Measurements from ENCODE around the gene CAMTA1.

The CAMTA1 gene

GRCh38 chr1:7174980-7175906 is 390.0 kb downstream of the CAMTA1 start:
- no peak for DNase-seq

- no peak for DNase-seq
These were observed 391.8 kb downstream of the CAMTA1 start for GRCh38 chr1:7177021-7177420.

- no peak for DNase-seq
These were observed 392.3 kb downstream of the CAMTA1 start for GRCh38 chr1:7177438-7178146.

- no peak for DNase-seq
These were observed 393.1 kb downstream of the CAMTA1 start for GRCh38 chr1:7178336-7178735.

- DNase-seq: no peak
These were observed 393.5 kb downstream of the CAMTA1 start for GRCh38 chr1:7178741-7179140.

- no peak for DNase-seq
These were observed 400.5 kb downstream of the CAMTA1 start for GRCh38 chr1:7185721-7186120.

GRCh38 chr1:7186382-7187111 is 401.3 kb downstream of the CAMTA1 start:
- no peak for DNase-seq

- DNase-seq: no peak
These were observed 401.8 kb downstream of the CAMTA1 start for GRCh38 chr1:7187112-7187493.

- no peak for DNase-seq
These were observed 405.0 kb downstream of the CAMTA1 start for GRCh38 chr1:7190261-7190660.

GRCh38 chr1:7192453-7192852 is 407.2 kb downstream of the CAMTA1 start:
- DNase-seq: no peak

- no peak for DNase-seq
These were observed 411.0 kb downstream of the CAMTA1 start for GRCh38 chr1:7196036-7196911.

- DNase-seq: no peak
These were observed 413.4 kb downstream of the CAMTA1 start for GRCh38 chr1:7198664-7199063.

GRCh38 chr1:7199077-7199779 is 414.0 kb downstream of the CAMTA1 start:
- no peak for DNase-seq

GRCh38 chr1:7207875-7208646 is 422.8 kb downstream of the CAMTA1 start:
- DNase-seq: peak; percentile 20 to 41

GRCh38 chr1:7208647-7209180 is 423.5 kb downstream of the CAMTA1 start:
- DNase-seq: no peak

- DNase-seq: no peak
These were observed 424.1 kb downstream of the CAMTA1 start for GRCh38 chr1:7209336-7209735.

- DNase-seq: peak; percentile 24 to 44
These were observed 433.1 kb downstream of the CAMTA1 start for GRCh38 chr1:7218210-7218832.

GRCh38 chr1:7219031-7219430 is 433.8 kb downstream of the CAMTA1 start:
- no peak for DNase-seq

GRCh38 chr1:7220007-7220406 is 434.8 kb downstream of the CAMTA1 start:
- DNase-seq: no peak

- DNase-seq: no peak
These were observed 435.5 kb downstream of the CAMTA1 start for GRCh38 chr1:7220712-7221252.
